GM23338 (cell line): ENCODE data around the gene TOPAZ1. TPM values are rescaled to one million over a fixed set of nuclear protein-coding genes. Genes with fewer than 3 reads are reported as not detected.

Experiments
- ATAC-seq: fragments of 200-7000 bp; cut with Tn5 transposase; 3 replicates; pipeline ENCODE4 v1.9.1; 2020
- DNase-seq: peaks from one replicate; pipeline ENCODE4 v3.0.0-alpha.2; 2015; ENCODE audit warnings: low spot score
- H2AFZ ChIP-seq: fragments of 200-600 bp; sonication (generic); 2 replicates; pipeline ENCODE4 v1.8.0; 2016; ENCODE audit warnings: antibody characterized with exemption, mild to moderate bottlenecking, moderate library complexity
- H3F3A ChIP-seq: fragments of 200-600 bp; sonication (generic); replicated peaks from 2 replicates; pipeline ENCODE4 v1.8.0; 2017; ENCODE audit warnings: antibody characterized with exemption, mixed run types, low read depth
- H3K27ac ChIP-seq: fragments of 200-600 bp; sonication (generic); 2 replicates; pipeline ENCODE4 v1.6.1; 2016; ENCODE audit warnings: low read depth
- H3K27me3 ChIP-seq: fragments of 200-600 bp; sonication (generic); 2 replicates; pipeline ENCODE4 v1.8.0; 2016; ENCODE audit warnings: mild to moderate bottlenecking, mixed run types, moderate library complexity; ENCODE audit not compliant: insufficient read depth
- H3K36me3 ChIP-seq: fragments of 200-600 bp; sonication (generic); 2 replicates; pipeline ENCODE4 v1.8.0; 2016; ENCODE audit warnings: mild to moderate bottlenecking; ENCODE audit not compliant: insufficient read depth
- H3K4me1 ChIP-seq: fragments of 200-600 bp; sonication (generic); 2 replicates; pipeline ENCODE4 v1.8.0; 2016; ENCODE audit warnings: mild to moderate bottlenecking, moderate library complexity; ENCODE audit not compliant: insufficient read depth
- H3K4me2 ChIP-seq: fragments of 200-600 bp; sonication (generic); 2 replicates; pipeline ENCODE4 v1.7.1; 2017; ENCODE audit warnings: mixed run types
- H3K4me3 ChIP-seq: fragments of 200-600 bp; sonication (generic); 2 replicates; pipeline ENCODE4 v1.6.1; 2016; ENCODE audit warnings: mixed run types
- H3K79me2 ChIP-seq: fragments of 200-600 bp; sonication (generic); replicated peaks from 2 replicates; pipeline ENCODE4 v1.8.0; 2017; ENCODE audit warnings: mild to moderate bottlenecking; ENCODE audit not compliant: insufficient read depth
- H3K9me2 ChIP-seq: fragments of 200-600 bp; sonication (generic); 2 replicates; pipeline ENCODE4 v1.8.0; 2017; ENCODE audit not compliant: insufficient read depth
- H4K20me1 ChIP-seq: fragments of 200-600 bp; sonication (generic); replicated peaks from 2 replicates; pipeline ENCODE4 v1.8.0; 2017; ENCODE audit warnings: mild to moderate bottlenecking; ENCODE audit not compliant: insufficient read depth
- H3K27ac Mint-ChIP-seq: 2 replicates; pipeline ENCODE4 v1.8.0; 2020; ENCODE audit warnings: inconsistent platforms, mild to moderate bottlenecking, moderate library complexity, mixed read lengths
- H3K27me3 Mint-ChIP-seq: 3 replicates; pipeline ENCODE4 v1.8.0; 2022; ENCODE audit warnings: low read depth, mild to moderate bottlenecking, moderate library complexity, mixed read lengths, inconsistent platforms; ENCODE audit not compliant: insufficient read depth, poor library complexity
- H3K36me3 Mint-ChIP-seq: 3 replicates; pipeline ENCODE4 v1.8.0; 2021; ENCODE audit warnings: low read depth, mild to moderate bottlenecking, inconsistent platforms, moderate library complexity, mixed read lengths
- H3K4me1 Mint-ChIP-seq: 3 replicates; pipeline ENCODE4 v1.8.0; 2020; ENCODE audit warnings: mild to moderate bottlenecking, inconsistent platforms, mixed read lengths
- H3K4me3 Mint-ChIP-seq: 3 replicates; pipeline ENCODE4 v1.8.0; 2021; ENCODE audit warnings: moderate library complexity, mild to moderate bottlenecking, inconsistent platforms, mixed read lengths
- H3K9me3 Mint-ChIP-seq: 3 replicates; pipeline ENCODE4 v1.8.0; 2020; ENCODE audit warnings: moderate library complexity, mild to moderate bottlenecking, inconsistent platforms, mixed read lengths
- CREB1 ChIP-seq: fragments of 250-450 bp; sonication (Bioruptor Pico); IDR thresholded peaks from 2 replicates; pipeline ENCODE4 v1.5.0; 2020; ENCODE audit warnings: low read depth, mild to moderate bottlenecking, moderate library complexity
- EZH2 ChIP-seq: fragments of 200-600 bp; sonication (generic); IDR thresholded peaks from one replicate; pipeline ENCODE4 v1.8.0; 2017; ENCODE audit warnings: antibody characterized with exemption, mild to moderate bottlenecking, low read depth; ENCODE audit not compliant: unreplicated experiment
- JUNB ChIP-seq: IDR thresholded peaks from one replicate; pipeline ENCODE4 v1.6.1; 2016; ENCODE audit warnings: antibody characterized with exemption; ENCODE audit not compliant: unreplicated experiment
- NANOG ChIP-seq: IDR thresholded peaks from 2 replicates; pipeline ENCODE4 v1.6.1; 2016; ENCODE audit warnings: antibody characterized with exemption, borderline replicate concordance
- ZNF331 ChIP-seq: fragments of 250-450 bp; sonication (Bioruptor Pico); IDR thresholded peaks from 2 replicates; pipeline ENCODE4 v1.5.0; 2020; ENCODE audit warnings: low read depth, mild to moderate bottlenecking, moderate library complexity
- polyA plus RNA-seq: library from polyadenylated mRNA; unstranded; fragments of >200 nt; fragmentation: Nextera tagmentation; extraction: Ambion mirVana; gene quantifications from 2 replicates; pipeline ENCODE4 v1.2.1, GENCODE V29; 2016
- total RNA-seq: library from RNA; depleted of rRNA; stranded (reverse); fragments of >200 nt; shearing (Covaris generic); gene quantifications from 2 replicates; pipeline ENCODE4 v1.2.3, GENCODE V29; 2014
- TF ChIP-seq, protein P1 (sequence below): fragments of 250-450 bp; sonication (Bioruptor Pico); IDR thresholded peaks from 2 replicates; pipeline ENCODE4 v1.5.0; 2020; ENCODE audit warnings: mild to moderate bottlenecking, moderate library complexity
- TF ChIP-seq, protein P2 (sequence below): IDR thresholded peaks from one replicate; pipeline ENCODE4 v1.6.1; 2018; ENCODE audit warnings: antibody characterized with exemption; ENCODE audit not compliant: unreplicated experiment

TOPAZ1 gene
- total and polyA plus RNA-seq, 2 experiments from 2014 or later, result not detected

- TF ChIP-seq, protein P1, sequence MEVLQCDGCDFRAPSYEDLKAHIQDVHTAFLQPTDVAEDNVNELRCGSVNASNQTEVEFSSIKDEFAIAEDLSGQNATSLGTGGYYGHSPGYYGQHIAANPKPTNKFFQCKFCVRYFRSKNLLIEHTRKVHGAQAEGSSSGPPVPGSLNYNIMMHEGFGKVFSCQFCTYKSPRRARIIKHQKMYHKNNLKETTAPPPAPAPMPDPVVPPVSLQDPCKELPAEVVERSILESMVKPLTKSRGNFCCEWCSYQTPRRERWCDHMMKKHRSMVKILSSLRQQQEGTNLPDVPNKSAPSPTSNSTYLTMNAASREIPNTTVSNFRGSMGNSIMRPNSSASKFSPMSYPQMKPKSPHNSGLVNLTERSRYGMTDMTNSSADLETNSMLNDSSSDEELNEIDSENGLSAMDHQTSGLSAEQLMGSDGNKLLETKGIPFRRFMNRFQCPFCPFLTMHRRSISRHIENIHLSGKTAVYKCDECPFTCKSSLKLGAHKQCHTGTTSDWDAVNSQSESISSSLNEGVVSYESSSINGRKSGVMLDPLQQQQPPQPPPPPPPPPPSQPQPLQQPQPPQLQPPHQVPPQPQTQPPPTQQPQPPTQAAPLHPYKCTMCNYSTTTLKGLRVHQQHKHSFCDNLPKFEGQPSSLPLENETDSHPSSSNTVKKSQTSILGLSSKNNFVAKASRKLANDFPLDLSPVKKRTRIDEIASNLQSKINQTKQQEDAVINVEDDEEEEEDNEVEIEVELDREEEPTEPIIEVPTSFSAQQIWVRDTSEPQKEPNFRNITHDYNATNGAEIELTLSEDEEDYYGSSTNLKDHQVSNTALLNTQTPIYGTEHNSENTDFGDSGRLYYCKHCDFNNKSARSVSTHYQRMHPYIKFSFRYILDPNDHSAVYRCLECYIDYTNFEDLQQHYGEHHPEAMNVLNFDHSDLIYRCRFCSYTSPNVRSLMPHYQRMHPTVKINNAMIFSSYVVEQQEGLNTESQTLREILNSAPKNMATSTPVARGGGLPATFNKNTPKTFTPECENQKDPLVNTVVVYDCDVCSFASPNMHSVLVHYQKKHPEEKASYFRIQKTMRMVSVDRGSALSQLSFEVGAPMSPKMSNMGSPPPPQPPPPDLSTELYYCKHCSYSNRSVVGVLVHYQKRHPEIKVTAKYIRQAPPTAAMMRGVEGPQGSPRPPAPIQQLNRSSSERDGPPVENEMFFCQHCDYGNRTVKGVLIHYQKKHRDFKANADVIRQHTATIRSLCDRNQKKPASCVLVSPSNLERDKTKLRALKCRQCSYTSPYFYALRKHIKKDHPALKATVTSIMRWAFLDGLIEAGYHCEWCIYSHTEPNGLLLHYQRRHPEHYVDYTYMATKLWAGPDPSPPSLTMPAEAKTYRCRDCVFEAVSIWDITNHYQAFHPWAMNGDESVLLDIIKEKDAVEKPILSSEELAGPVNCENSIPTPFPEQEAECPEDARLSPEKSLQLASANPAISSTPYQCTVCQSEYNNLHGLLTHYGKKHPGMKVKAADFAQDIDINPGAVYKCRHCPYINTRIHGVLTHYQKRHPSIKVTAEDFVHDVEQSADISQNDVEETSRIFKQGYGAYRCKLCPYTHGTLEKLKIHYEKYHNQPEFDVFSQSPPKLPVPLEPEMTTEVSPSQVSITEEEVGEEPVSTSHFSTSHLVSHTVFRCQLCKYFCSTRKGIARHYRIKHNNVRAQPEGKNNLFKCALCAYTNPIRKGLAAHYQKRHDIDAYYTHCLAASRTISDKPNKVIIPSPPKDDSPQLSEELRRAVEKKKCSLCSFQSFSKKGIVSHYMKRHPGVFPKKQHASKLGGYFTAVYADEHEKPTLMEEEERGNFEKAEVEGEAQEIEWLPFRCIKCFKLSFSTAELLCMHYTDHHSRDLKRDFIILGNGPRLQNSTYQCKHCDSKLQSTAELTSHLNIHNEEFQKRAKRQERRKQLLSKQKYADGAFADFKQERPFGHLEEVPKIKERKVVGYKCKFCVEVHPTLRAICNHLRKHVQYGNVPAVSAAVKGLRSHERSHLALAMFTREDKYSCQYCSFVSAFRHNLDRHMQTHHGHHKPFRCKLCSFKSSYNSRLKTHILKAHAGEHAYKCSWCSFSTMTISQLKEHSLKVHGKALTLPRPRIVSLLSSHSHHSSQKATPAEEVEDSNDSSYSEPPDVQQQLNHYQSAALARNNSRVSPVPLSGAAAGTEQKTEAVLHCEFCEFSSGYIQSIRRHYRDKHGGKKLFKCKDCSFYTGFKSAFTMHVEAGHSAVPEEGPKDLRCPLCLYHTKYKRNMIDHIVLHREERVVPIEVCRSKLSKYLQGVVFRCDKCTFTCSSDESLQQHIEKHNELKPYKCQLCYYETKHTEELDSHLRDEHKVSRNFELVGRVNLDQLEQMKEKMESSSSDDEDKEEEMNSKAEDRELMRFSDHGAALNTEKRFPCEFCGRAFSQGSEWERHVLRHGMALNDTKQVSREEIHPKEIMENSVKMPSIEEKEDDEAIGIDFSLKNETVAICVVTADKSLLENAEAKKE (CRISPR knock-in tag), result no peak
- no peak for TF ChIP-seq ZNF331 (CRISPR knock-in tag)
Measured at GRCh38 chr3:44272191-44272590, 30.5 kb downstream of the TOPAZ1 start (continued).

DNA sequence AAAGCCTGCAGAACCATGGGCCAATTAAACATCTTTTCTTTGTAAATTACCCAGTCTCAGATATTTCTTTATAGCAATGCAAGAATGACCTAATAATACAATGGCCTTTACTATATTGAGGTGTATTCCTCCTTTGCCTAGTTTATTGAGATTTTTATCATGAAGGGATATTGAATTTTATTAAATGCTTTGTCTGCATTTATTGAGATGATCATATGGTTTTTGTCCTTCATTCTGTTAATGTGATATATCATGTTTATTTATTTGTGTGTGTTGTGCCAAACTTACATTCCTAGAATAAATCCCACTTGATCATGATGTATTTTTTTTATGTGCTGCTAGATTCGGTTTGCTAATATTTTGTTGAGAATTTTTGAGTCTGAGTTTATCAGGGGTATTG lies 36.2 kb downstream of the TOPAZ1 start:
- Mint-ChIP-seq H3K27me3 (no peaks in the 10 kb centered on the region), H3K9me3 (no peaks in the 10 kb centered on the region; the same call in 2 of the 3 replicates), H3K36me3 (no peaks in the 10 kb centered on the region), H3K27ac (no peak overlapping the region), H3K4me3 (no peak overlapping the region), H3K4me1 (peaks cover 3% of the 10 kb centered on the region; the same call in 1 of the 3 replicates)
- no peak for ATAC-seq
- Histone ChIP-seq H3K9me2 (no peaks in the 10 kb centered on the region), H3K36me3 (no peaks in the 10 kb centered on the region), H3F3A (no peaks in the 10 kb centered on the region), H3K4me1 (no peaks in the 10 kb centered on the region), H3K27ac (no peak overlapping the region), H4K20me1 (no peaks in the 10 kb centered on the region), H2AFZ (no peak overlapping the region), H3K79me2 (no peaks in the 10 kb centered on the region), H3K27me3 (no peaks in the 10 kb centered on the region), H3K4me3 (no peak overlapping the region), H3K4me2 (no peak overlapping the region)
- TF ChIP-seq CREB1 (CRISPR knock-in tag) (no peak), EZH2 (no peak), NANOG (no peak), JUNB (no peak)
- TF ChIP-seq, protein P2, sequence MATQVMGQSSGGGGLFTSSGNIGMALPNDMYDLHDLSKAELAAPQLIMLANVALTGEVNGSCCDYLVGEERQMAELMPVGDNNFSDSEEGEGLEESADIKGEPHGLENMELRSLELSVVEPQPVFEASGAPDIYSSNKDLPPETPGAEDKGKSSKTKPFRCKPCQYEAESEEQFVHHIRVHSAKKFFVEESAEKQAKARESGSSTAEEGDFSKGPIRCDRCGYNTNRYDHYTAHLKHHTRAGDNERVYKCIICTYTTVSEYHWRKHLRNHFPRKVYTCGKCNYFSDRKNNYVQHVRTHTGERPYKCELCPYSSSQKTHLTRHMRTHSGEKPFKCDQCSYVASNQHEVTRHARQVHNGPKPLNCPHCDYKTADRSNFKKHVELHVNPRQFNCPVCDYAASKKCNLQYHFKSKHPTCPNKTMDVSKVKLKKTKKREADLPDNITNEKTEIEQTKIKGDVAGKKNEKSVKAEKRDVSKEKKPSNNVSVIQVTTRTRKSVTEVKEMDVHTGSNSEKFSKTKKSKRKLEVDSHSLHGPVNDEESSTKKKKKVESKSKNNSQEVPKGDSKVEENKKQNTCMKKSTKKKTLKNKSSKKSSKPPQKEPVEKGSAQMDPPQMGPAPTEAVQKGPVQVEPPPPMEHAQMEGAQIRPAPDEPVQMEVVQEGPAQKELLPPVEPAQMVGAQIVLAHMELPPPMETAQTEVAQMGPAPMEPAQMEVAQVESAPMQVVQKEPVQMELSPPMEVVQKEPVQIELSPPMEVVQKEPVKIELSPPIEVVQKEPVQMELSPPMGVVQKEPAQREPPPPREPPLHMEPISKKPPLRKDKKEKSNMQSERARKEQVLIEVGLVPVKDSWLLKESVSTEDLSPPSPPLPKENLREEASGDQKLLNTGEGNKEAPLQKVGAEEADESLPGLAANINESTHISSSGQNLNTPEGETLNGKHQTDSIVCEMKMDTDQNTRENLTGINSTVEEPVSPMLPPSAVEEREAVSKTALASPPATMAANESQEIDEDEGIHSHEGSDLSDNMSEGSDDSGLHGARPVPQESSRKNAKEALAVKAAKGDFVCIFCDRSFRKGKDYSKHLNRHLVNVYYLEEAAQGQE, result no peak
- no peak for DNase-seq
